Right lung (tissue), 5 donors: ENCODE results near the gene F13A1. TPM values are rescaled to one million over a fixed set of nuclear protein-coding genes. Genes with fewer than 3 reads are reported as not detected.
"Not testable (repeated sequence)": the region's sequence is repeated elsewhere in the genome, so short reads cannot be mapped to it uniquely, and the experiment has no call there.

Experiments
- DNase-seq, 2 donors: peaks; one replicate each; pipeline ENCODE4 v3.0.0-alpha.2; 2013
- polyA plus RNA-seq, 5 donors: library from polyadenylated mRNA; unstranded; fragments of 120-200 nt; gene quantifications; one replicate each; pipeline versions ENCODE4 v1.2.1 to v1.2.3, GENCODE V29; 2013; ENCODE audit warnings: inconsistent platforms in 1 of 5, low replicate concordance in 1 of 5; ENCODE audit not compliant: insufficient read length in 5 of 5, insufficient read depth in 1 of 5

F13A1 gene
- polyA plus RNA-seq, 5 donors, result 31.9 to 72.7 (median 36.9) TPM

DNA sequence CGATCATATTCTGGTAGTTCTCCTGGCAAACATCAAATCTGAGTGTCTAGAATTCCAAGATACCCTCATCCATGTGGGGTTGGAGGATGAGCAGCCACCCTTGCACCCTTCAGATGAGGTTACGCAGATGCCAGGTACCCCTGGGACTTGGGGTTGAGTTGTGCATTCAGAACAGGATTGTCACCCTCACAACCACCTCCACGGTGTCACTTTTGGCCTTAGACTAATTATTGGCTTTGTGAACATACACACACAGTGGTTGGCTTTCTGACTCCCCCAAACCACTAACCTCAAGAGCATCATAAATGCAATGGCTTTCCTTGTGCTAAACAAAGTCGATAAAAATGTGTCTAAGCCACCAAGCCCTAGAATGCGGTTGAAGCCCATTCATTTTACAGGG, 2.9 kb upstream of the F13A1 start:
- DNase-seq, result no peak

DNA sequence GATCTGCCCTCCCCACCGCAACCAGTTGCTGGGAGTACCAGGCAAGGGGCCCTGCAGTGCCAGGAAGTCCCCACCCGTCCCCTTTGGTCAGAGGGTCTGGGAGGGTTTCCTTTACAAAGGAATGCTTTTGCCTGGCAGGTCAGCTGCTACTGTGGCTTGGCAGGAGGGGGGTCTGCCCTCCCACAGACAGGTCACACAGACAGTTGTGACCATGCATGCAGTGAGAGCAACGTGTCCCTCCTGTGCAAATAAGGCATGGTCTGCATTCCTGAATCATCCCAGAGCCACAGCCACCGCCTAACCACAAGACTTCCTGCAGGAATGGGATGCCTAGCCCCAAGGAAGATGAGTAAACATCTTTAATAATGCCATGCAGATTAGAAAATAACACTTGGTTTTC, 439 bp upstream of the F13A1 start:
- DNase-seq, result no peak

DNA sequence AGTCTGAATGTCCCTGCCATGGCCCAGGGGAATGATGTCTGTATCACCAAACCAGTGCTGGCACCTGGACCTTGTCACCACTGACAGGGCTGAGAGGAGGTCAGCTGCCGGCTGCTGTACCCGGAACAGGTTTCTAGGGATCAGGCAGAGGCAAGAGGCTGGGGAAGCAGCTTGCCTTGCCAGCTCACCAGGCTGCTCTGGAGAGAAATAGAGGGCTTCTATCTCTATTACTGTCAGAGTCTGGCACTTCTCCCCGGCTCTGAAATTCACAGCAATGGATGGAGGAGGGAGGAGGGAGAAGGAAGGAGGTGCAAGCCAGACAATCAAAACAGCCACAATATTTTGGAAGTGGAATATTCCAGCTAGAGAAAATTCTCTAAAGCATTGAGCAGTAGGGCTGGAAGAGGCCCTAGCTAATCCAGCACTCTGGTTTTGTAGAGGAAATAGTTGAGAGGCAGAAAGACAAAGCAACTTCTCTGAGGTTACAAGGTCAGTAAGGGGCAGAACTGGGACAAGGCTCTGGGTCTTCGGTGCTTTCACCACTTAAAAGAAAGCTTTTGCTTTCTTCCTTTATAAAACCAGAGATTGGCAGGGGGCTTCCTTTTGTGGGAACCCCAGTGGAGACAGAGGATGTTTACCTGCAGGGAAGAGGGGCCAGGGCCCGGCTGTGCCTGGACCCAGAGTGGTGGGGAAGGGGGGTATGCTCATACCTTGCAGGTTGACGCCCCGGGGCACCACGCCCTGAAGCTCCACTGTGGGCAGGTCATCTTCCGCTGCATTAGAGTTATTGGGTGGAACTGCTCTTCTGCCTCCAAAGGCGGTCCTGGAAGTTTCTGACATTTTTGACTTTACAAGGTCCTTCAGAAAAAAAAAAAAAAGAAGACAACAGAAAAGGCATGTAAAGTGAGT, 2.4 kb downstream of the F13A1 start:
- DNase-seq, result no peak

DNA sequence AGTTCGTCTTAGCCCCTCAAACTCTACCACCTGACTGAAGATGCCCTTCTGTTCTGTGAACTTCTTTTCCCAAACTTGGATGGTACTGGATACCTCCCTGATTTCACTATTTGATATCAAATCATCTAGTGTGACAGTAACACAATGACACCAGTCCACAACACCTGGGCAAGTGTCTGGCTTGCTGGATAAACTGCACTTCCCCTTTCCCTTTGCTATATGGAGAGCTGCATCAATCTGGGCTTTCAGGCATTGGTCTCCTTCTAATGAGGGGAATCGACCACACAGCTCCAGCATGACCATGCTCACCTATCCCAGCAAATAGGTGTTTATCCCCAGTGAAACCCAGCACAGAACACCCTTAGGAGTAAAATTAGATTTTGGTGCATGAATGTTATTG, 3.1 kb downstream of the F13A1 start:
- DNase-seq, result no peak

DNA sequence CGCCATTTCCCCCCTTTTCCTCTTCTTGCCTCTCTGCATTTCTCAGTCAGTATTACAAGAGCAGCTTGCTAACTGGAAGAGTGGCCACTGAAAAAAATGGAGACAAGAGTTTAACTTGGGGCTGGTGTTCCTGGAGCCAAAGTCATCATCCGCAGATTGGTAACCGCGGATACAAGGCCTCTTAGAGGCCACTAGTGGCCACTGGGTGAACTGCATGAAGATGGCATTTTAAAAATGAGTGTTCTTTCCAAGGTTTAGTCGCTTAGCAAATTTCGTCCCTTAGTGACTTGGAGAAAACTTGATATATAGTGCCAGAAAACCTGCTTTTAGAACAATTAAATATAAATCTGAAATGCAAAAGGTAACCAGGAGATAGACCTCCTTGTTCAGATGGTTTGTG, 4.8 kb downstream of the F13A1 start:
- peak; percentile 17 to 38 for DNase-seq

DNA sequence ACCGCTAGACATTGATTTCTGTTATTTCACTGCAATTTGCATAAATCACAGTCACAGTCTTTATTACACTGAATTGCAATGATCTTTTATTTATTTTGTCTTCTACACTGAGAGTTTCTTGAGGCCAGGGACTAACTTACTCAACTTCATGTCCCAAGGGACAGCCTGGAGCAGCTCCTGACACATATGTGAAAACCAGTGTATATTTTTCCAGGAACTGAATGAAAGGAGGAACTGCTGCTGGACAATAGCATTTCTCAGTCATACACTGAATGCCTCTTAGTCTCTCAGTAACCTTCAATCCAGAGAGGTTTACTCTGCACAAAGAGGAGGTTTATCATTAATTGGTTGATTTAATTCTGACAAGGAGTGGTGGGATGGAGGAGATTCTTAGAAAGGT, 5.9 kb downstream of the F13A1 start:
- no peak for DNase-seq

DNA sequence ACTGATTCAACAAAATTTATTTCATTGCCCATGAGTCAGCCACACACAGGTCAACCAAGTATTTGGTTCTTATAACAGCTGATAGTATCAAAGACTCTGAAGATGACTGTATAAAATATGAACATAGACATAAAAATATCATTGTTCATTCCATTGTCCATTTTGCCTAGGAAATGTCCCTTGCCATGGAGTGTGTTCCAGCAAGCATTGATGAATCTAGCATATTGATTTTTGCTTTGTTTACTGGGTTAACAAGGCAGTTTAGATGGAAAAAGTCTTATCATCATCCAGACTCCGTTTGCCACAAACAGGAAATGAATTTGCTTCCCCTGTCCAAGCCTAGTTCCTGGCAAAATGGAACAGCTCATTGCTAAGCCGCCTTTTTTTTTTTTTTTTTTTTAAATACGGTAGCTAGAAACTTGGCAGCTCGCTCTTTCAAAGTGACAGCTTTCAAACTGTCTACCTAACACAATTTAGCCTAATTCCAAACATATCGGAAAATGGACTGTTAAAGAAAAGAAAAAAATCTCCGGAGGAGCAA, 7.5 kb downstream of the F13A1 start:
- DNase-seq, result no peak

DNA sequence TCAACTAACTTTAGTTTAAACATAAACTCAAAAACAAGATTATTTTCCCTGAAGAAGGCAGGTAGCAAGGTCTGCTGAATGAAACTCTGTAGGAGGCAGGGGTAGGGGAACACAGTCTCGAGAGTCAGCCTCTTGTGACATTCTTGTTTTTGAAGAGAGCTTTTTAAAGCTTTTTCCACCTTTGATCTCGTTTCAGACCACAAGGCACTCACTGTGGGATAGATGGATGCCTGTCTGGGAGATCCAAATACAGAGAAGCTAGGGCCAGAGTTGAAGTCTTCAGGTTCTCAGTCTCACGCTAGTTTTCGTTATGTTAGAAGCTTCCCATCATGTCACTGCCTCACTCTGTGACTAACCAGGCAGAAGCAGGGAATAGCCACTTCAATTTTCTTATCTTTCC, 14.9 kb downstream of the F13A1 start:
- DNase-seq, result no peak

DNA sequence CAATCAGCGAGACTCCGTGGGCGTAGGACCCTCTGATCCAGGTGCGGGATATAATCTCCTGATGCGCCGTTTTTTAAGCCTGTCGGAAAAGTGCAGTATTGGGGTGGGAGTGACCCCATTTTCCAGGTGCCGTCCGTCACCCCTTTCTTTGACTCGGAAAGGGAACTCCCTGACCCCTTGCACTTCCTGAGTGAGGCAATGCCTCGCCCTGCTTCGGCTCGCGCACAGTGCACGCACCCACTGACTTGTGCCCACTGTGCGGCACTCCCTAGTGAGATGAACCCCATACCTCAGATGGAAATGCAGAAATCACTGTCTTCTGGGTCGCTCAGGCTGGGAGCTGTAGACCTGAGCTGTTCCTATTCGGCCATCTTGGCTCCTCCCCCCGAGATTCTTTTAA, 20.1 kb downstream of the F13A1 start:
- DNase-seq, result not testable (repeated sequence)

DNA sequence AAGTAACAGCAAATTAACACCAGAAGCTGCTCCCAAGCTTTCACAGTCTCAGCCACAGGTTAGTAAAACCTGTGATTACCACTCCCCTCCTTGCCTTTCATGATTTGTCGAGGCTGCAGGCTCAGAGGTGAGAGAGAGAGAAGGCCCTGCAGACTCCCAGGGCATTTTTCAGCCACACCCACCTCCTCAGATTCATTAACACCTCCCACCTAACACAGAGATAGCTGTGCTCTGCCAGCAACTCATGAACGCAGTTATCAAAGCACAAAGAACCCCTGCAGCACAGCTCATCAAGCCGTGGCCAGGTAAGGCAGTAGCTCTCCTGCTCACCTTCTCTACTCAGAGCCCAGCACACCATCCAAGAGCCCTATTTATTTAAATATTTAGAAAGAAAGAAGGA, 27.1 kb downstream of the F13A1 start:
- DNase-seq, result no peak

DNA sequence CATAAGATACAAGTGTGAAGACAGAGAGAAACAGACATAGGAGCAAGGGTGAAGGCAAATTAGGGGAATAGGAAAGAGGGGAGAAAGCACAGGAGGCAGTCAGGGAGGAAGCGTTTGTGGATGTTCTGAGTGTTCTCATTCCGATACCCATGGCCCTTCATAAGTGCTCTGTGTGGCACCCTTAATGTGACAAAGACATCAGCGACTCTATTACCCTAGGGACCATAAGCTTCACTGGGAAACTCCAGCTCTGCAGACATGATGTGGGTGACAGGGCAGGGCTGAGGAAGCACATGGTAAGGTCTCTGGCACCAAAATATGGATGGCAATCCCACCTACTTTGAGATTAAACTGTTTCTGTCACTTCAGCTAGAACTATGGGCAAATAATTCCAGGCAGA, 33.0 kb downstream of the F13A1 start:
- no peak for DNase-seq

DNA sequence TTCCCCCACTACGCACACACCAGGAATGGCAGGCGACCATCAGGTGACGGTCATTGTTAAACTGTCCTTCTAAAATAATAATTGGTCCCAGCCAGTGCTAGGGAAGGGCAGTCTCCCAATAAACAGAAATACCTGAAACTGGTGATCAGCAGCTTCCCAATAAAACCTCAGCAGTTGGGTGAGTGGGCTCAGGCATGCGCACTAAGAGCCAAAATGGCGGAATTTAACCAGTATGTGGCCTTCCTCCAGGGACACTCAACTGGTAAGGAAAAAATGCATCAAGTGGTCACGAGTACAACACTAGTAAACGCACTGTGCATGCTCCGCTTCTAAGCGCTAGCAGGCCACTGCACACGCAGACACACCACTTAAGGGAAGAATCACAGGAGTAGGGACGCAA, 34.8 kb downstream of the F13A1 start:
- no peak for DNase-seq

DNA sequence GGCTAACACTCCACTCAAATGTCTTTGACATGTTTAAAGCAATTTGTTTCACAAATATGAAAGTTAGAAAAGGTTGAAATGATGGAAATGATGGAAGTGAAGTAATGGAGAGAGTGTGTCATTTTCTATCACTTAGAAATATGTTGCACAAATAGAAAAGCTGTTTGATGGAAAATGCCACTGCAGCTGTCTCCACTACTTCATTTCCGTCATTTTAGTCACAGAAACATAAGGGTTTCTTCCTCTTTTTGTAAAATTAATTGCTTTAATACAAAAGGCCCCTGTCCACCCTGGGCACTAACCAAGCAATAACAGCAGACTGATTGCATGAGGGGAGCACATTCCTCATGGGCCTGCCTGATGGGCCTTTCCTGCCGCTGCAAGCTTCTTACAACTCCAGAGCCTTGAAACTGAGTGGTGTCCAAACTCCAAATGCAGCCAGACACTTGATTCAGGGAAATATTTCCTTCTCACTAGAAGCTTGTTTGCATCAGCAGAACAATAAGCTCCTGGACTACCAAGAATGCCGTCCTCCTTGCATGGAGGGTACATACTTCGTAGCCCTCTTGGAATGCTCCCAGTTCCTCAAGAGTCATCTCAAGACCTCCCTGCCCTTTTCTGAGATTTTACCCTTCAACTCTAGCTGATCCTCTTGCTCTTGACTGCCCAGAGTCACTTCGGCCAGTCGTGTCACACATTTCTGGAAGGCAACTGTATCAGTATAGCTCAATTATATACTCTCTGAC, 36.1 kb downstream of the F13A1 start:
- no peak for DNase-seq

DNA sequence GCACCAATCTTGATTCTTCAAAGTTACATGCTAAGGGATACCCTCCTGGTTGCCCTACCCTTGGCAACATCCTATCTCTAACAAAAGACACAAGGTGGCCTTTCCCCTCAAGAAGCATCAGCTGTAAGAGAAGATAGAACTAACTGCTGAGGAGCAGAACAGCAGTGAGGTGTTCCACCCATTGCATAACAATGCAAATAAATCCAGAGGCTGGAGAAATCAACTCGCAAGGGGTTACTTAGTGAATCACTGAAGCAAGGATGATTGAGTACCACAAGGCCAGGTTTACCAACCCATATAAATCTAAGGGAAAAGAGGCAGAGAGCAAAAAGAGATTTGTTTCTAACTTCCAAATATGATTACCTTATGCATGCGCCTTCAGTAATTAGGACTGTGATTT, 36.7 kb downstream of the F13A1 start:
- DNase-seq, result no peak

DNA sequence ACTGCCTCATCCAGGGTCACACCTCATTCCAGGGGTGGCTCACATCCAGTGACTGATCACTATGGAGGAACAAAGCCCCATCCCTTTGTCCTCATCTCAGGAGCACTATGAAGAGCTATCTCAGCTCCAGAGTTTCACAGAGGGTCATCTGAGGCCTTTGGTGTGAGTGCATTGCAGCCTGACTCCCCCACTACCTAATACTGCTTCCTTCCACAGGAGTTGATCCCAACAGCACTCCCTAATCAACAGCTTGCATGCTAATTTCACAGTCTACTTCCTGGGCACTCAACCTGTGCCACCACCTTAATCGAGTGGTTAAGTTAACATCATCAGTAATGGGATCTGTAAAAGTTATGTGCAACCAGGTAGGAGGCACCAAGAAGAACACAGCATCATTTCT, 37.7 kb downstream of the F13A1 start:
- no peak for DNase-seq

DNA sequence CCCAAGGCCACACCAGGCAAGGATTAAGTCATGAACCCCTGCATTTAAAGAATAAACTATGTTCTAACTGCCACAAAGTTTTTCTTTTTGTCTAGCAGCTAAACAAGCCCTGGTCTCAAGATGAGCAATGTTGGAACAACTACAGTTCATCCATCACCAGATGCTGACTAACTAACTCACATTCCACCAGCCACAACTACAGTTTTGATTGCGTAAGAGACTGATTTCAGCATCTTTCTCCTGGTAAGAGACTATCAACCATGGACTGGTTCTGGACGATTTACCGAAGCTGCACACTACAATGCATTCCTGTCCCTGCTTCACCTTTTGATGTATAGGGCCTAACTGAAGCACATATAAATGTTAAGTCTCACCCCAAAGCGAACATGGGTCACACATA, 43.0 kb downstream of the F13A1 start:
- no peak for DNase-seq

DNA sequence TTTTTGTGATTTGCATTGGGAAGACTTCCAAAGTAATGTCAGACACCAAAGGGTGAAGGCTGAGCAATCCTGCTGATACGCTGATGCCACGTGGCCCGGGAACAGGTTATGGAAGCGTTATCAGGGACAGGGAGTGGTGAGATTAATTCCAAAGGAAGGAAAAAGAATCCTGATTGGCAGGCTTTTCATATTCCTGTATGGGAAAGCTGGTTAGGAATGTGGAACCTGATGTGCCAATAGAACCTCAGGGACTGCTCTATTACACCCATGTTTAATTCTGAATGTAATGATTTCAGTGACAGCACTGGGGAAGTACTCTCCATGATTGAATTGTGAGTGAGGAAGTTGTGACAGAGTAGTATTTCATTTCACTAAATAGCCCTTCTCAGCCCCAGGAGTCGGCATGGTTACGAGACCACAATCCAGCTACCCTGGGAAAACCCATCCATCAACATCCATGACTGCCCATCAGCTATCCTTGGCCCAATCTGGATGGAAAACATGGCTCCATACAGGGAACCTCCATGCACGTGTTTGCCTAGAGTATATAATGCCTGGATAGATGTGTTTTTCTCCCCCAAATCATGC, 49.4 kb downstream of the F13A1 start:
- no peak for DNase-seq

DNA sequence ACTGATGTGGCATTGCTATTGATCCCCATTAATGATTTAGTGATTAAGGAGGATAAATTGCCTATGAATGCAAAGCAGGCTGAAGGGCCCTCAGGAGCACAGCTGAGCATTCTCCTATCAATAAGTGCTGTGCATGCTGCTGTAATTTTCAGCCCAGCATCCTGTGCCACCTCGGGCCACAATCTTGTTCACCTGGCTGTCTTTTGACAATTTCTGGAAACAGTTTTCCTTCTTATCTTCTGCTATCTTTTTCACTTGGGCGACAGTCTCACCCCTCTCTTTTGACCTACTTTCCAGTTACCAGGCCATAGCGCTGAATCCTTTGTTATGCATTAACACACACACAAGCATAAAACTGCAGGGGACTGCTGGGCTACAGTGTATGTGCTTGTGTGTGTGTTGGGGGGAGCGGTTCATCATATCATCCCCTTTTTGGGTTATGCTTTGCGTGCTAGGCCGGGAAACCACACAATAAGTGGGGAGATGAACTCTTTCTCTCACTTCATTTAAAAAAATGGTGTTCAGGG, 60.2 kb downstream of the F13A1 start:
- no peak for DNase-seq

DNA sequence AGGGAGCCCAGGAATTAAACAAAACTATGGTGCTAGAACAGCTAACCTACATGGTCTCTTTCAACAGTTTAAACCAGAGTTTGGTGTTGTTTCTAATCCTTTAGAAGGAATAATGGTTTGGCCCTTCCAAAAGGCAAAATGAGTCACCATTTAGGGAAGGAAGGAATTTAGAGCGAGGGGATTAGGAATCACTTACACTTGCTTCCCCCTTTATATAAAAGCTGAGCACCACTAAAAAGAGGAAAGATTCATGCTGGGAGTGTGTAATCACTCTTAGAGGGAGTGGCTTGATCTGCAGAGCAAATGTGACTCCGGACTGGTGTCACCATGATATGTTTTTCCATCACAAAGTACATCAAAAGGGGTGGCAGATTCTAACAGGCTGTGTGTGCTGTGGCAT, 63.6 kb downstream of the F13A1 start:
- DNase-seq, result no peak

DNA sequence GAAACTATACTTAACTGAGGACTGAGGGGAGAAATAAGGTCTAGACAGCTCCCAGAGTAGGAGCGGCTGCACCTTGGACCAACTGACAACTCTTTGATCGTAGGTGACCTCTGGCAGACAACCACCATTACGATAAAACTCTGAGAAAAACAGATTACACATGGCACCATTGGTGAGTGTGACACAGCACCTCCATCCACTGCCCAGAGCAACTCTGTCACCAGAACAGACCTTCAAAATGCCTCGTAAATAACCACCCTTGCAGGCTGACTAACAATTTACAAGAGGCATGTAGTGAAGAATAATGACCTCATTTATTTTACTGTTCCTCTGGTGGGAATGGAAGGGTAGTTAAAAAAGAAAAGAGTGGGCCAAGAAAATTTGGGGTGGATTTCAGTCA, 64.2 kb downstream of the F13A1 start:
- no peak for DNase-seq

DNA sequence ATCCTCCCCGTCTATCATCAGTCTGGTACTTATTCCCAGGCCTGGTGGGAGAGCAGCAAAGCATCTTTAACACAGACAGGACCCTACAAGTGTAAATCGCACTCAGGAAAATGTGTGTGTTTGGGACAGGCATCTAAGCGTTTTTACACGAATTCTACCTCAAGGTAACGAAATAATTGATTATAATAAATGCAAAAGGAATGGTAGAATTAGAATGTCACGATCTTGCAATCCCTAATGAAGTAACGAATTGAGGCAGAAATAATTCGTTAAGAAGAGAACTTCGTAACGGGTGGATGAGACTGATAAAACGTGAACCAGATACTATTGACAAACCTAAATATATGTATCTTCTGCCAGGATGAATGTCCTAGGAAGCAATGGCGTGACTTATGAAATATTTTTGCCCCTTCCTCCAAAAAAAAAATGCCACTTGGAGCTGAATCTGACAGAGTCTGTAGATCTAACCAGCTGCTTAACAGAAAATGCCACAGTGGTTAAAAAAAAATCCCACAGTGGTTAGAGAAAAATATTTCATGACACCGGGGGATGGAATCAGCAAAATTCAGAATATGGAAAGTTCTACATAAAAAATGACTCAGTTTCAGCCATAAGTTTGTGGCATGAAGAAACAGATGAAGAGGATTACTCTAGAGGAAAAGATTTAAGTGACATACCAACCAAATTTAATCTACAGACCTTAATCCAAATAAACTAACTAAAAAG, 68.7 kb downstream of the F13A1 start:
- no peak for DNase-seq

DNA sequence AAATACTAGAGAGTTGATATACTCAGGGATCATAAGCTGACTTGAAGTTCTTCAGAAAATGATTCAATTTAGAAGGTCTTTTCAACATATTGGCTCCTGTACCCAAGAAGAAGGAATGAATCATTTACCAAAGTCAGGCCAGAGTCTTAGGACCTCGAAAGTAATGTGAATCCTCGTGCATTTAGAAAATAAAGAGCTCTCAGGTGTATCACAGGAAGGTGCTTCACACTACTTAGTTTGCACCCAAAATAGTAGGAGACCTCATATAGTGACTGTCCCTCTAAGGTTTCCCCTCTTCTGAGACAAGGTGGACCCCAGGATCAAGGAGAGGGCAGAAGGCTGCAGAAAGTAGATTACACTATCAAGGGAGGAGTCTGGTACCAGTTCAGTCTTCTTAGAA, 71.8 kb downstream of the F13A1 start:
- DNase-seq, result no peak
